NT2/D1 (cell line): Measurements from ENCODE around the gene VAMP5.

Source experiments
- DNase-seq: peaks from one replicate; pipeline ENCODE4 v3.0.0-alpha.2; 2011; ENCODE audit warnings: low read depth, low spot score
- H3K27me3 ChIP-seq: 2 replicates; pipeline ENCODE4 v1.6.0; 2011; ENCODE audit warnings: mild to moderate bottlenecking; ENCODE audit not compliant: insufficient read length, insufficient read depth
- H3K36me3 ChIP-seq: 2 replicates; pipeline ENCODE4 v1.6.1; 2011; ENCODE audit warnings: mild to moderate bottlenecking, low read length, mixed read lengths; ENCODE audit not compliant: insufficient read depth, insufficient read length
- H3K4me1 ChIP-seq: 2 replicates; pipeline ENCODE4 v1.5.1; 2011; ENCODE audit not compliant: insufficient read depth, insufficient read length
- H3K4me3 ChIP-seq: 2 replicates; pipeline ENCODE4 v1.5.1; 2011; ENCODE audit warnings: low read depth; ENCODE audit not compliant: insufficient read length
- H3K9ac ChIP-seq: 2 replicates; pipeline ENCODE4 v1.6.0; 2011; ENCODE audit warnings: low read depth; ENCODE audit not compliant: insufficient read length
- H3K9me3 ChIP-seq: 2 replicates; pipeline ENCODE4 v1.5.1; 2011; ENCODE audit warnings: mild to moderate bottlenecking, low read length; ENCODE audit not compliant: insufficient read depth
- SUZ12 ChIP-seq: IDR thresholded peaks from 2 replicates; pipeline ENCODE4 v1.6.1; 2011; ENCODE audit not compliant: insufficient read length, insufficient read depth; ENCODE audit errors: extremely low read depth
- YY1 ChIP-seq: IDR thresholded peaks from 2 replicates; pipeline ENCODE4 v1.6.1; 2011; ENCODE audit not compliant: insufficient read length, insufficient read depth
- ZNF274 ChIP-seq: IDR thresholded peaks from 2 replicates; pipeline ENCODE4 v1.6.1; 2011; ENCODE audit warnings: mild to moderate bottlenecking, low read depth, low read length

VAMP5 gene

GRCh38 chr2:85604568-85605339 lies 20.5 kb downstream of the VAMP5 start:
- Histone ChIP-seq H3K4me3 (no peak overlapping the region), H3K27me3 (no peaks in the 10 kb centered on the region), H3K4me1 (no peaks in the 10 kb centered on the region), H3K9me3 (no peaks in the 10 kb centered on the region), H3K9ac (no peak overlapping the region), H3K36me3 (peaks cover 49% of the 10 kb centered on the region)
- no peak for TF ChIP-seq ZNF274
- TF ChIP-seq SUZ12 = no peak
- TF ChIP-seq YY1 = no peak
- DNase-seq = no peak

GRCh38 chr2:85605406-85606115 lies 21.3 kb downstream of the VAMP5 start:
- no peaks in the 10 kb centered on the region for H3K9me3 ChIP-seq
- no peak for DNase-seq
- TF ChIP-seq SUZ12 = no peak
- TF ChIP-seq ZNF274 = no peak
- no peaks in the 10 kb centered on the region for H3K27me3 ChIP-seq
- no peak overlapping the region for H3K9ac ChIP-seq
- peaks cover 48% of the 10 kb centered on the region for H3K36me3 ChIP-seq
- H3K4me1 ChIP-seq = no peaks in the 10 kb centered on the region
- no peak overlapping the region for H3K4me3 ChIP-seq

- TF ChIP-seq ZNF274 = no peak
- no peak for TF ChIP-seq SUZ12
- no peak overlapping the region for H3K4me3 ChIP-seq
- H3K4me1 ChIP-seq = no peaks in the 10 kb centered on the region
- peaks cover 42% of the 10 kb centered on the region for H3K36me3 ChIP-seq
- H3K9ac ChIP-seq = no peak overlapping the region
- DNase-seq = no peak
- H3K9me3 ChIP-seq = no peaks in the 10 kb centered on the region
- no peaks in the 10 kb centered on the region for H3K27me3 ChIP-seq
Observed at GRCh38 chr2:85606116-85606455, 21.9 kb downstream of the VAMP5 start.

GRCh38 chr2:85607268-85608215 lies 23.3 kb downstream of the VAMP5 start:
- DNase-seq = no peak
- Histone ChIP-seq H3K4me1 (no peaks in the 10 kb centered on the region), H3K36me3 (peaks cover 41% of the 10 kb centered on the region), H3K4me3 (no peak overlapping the region), H3K9me3 (no peaks in the 10 kb centered on the region), H3K27me3 (no peaks in the 10 kb centered on the region), H3K9ac (no peak overlapping the region)
- TF ChIP-seq SUZ12 (no peak), YY1 (no peak), ZNF274 (no peak)

GRCh38 chr2:85611217-85611704 lies 27.0 kb downstream of the VAMP5 start:
- Histone ChIP-seq H3K36me3 (peaks cover 35% of the 10 kb centered on the region), H3K27me3 (no peaks in the 10 kb centered on the region), H3K4me1 (no peaks in the 10 kb centered on the region), H3K9me3 (no peaks in the 10 kb centered on the region), H3K4me3 (peak overlapping the region; percentile 78), H3K9ac (peak overlapping the region; percentile 81)
- DNase-seq = no peak
- TF ChIP-seq YY1 (no peak), SUZ12 (no peak), ZNF274 (no peak)

GRCh38 chr2:85611705-85612587 lies 27.7 kb downstream of the VAMP5 start, which contains the start of gene C2orf68:
Gene C2orf68, minus strand, starts transcription at chr2:85612066. Its CDS starts 82 bp downstream, at chr2:85611984.
- Histone ChIP-seq H3K4me3 (peak within 1 kb of the TSS; percentile 78), H3K36me3 (peaks cover 29% of the 10 kb centered on the region), H3K9me3 (no peaks in the 10 kb centered on the region), H3K4me1 (no peaks in the 10 kb centered on the region), H3K9ac (peak within 1 kb of the TSS; percentile 81), H3K27me3 (no peaks in the 10 kb centered on the region)
- DNase-seq = peak; percentile 91
- TF ChIP-seq SUZ12 = no peak
